Fibroblast of skin of left quadriceps (primary cell): ENCODE data around the gene FOXJ2.
"Not testable (repeated sequence)": the region's sequence is repeated elsewhere in the genome, so short reads cannot be mapped to it uniquely, and the experiment has no call there.

Experiments
- DNase-seq, 2 experiments: peaks; one replicate each; pipeline ENCODE4 v3.0.0-alpha.2; 2013; ENCODE audit warnings: low read depth in 2 of 2

FOXJ2 gene

DNA sequence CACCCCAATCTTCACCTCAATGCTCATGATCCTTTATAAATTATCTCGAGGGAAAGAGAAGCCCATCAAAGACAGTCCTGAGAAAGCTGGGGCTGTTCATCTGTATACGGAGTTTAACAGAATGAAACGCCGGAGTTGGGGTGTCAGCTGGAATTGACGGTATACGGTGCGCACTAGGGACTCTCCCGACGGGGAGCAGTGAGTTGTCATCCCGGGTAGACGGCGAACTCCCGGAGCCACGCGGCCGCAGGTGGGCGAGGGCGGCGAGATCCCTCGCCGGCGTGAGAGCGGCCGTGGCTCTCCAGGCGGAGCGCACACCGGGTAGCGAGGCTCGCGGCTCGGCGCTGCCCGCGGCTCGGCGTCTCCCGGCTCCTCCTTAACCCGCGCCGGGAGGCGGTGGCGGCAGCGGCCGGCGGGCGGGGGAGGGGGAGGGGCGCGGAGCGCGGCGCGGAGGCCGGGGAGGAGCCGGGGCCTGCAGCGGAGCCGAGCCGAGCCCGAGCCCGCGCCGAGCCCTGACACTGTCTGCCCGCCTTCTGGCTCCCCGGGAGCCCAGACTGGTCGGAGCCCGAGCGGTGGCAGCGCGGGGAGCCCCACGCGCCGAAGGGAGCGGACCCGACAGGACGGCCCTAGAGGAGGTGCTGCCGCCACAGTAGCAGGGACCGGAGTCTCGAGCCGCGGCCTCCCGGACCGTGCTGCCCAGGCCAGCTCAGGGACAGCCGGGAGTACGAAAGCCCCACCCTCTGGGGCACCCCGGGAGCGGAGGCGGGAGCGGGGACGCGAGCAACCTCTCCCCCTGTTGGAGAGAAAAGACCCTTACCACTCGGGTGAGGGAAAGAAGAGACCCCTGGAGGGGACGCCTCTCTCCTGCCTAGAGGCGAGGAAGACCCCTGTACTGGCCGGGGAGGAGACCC is at the start of gene FOXJ2:
Gene FOXJ2, plus strand, starts transcription at position 475 of the 911 bp plus-strand sequence. CDS start 7,117 bp downstream, outside the sequence.
- peak in 1 of 2 experiments; percentile 48 for DNase-seq

DNA sequence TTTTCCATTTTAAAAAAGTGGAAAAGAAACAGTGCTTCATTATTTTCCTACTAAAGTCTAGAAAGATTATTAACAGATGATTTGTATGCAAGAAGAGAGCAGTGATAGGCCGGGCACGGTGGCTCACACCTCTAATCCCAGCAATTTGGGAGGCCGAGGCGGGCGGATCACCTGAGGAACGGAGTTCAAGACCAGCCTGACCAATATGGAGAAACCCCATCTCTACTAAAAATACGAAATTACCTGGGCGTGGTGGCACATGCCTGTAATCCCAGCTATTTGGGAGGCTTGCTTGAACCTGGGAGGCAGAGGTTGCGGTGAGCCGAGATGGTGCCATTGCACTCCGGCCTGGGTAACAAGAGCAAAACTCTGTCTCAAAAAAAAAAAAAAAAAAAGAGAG is 49.5 kb upstream of the FOXJ2 start:
- not testable (repeated sequence) for DNase-seq

DNA sequence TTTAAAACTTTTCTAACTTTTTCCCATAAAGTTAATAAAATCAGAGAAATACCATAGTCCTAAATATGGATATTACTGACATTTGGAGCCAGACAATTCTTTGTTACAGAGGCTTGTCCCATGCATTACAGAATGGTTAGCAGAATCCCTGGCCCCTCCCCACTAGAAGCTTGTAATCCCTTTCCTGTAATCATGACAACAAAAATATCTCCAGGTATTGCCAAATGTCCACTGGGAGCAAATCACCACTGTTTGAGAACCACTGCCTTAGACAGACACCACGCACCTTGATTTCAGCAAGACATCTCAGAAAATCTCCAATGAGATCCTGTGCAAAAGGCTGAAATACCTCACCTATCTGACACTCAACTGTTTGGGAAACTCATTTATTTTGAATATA is 49.1 kb upstream of the FOXJ2 start:
- DNase-seq, result not testable (repeated sequence)

DNA sequence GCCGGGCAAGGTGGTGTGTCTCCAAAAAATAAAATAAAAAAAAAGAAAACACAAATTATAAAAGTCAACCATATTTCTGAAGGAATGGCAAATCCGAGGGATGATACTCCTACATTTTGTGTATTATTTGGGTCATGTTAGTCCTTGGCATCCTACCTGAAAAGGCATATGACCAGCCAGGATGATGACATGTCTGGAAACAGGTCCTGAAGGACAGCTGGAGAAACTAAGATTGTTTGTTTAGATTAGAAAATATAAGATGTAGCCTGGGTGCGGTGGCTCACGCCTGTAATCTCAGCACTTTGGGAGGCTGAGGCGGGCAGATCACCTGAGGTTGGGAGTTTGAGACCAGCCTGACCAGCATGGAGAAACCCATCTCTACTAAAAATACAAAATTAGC is 47.6 kb upstream of the FOXJ2 start:
- DNase-seq, result no peak

DNA sequence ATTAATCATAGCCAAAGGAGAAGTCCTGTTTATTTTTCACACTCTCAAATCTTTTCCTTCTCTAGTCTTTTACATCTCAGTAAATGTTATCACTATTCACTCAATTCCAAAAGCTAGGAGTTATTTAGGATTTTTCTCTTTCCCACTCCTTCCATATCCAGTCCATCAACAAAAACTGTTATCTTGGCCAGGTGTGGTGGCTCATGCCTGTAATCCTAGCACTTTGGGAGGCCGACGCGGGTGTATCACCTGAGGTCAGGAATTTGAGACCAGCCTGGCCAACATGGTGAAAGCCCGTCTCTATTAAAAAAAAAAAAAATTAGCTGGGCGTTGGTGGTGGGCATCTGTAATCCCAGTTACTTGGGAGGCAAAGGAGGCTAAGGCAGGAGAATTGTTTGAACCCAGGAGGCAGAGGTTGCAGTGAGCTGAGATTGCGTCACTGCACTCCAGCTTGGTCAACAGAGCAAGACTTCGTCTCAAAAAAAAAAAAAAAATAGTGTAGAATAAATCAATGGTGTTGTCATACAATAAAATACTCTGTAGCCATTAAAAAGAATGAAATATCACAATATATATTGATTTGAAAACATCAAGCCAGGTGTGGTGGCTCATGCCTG is 46.6 kb upstream of the FOXJ2 start:
- no peak for DNase-seq

DNA sequence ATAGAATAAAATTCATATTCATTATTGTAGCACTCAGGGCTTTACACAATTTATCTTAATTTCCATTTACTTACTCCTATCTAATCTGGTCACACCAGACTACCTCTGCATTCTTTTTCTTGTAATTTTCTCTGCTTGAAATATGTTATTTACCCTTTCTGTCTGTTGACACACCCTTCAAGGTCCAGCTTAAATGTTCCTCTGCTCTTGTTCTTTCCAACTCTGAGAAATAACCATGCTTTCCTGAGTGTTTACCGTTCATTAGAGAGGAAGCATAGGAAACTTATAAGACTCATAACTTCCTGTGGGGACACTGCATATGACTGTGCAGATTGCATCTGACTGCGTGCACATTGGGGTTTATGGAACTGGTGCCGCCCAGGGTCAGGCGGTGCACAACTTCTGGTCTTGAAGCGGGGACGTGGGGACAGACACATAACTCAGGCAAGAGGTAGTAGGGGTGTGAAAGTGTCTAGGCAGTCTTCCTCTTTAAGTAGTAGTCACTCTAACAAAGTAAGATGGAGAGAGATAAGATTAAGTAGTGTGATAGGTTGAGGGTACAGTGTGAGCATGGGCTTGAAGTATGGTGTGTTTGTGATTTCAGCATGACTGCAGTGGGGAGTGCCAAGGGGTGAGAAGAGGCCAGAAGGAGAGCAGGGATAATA is 42.6 kb upstream of the FOXJ2 start:
- DNase-seq, result no peak

DNA sequence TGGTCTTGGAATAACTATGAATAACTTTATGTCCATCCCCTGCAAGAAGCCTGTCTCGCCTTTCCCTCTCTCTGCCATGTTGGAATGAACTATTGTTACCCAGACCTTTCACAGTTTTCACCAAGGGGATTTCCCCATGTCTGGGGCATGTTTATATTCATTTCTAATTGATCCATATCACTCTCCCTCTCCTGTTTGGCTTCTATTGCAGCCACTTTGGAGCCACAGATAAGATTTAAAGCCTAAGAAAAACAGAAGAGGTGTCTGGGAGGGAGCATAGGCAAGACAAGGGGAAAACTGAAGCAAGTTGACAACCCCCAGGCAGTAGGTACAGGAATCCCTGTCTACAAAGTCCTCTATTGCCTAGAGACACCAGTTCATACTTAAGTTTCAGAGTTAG is 41.0 kb upstream of the FOXJ2 start:
- DNase-seq, result no peak

DNA sequence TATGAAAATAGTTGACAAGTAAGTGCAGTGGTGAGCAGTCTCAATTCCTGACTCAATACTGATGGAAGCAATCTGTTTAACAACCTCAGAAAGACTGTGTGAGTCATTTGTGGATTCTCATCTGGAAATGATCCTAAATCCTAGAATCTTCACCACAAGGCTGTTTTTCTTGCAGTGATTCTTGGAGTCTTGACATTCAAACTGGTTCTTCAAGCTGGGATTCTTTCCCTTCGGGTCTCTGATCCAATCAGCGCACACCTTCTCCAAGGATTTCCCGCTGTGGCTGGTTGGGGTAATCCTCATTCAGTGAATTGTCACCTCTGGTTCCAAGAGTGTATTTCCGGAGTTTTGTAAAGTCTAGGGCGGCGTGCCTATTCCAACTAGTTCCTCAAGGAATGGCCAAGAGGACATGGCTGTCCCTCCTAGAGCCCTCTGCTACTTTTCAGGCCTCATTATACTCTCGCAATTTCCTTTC is 37.7 kb upstream of the FOXJ2 start:
- DNase-seq, result peak; percentile 96

DNA sequence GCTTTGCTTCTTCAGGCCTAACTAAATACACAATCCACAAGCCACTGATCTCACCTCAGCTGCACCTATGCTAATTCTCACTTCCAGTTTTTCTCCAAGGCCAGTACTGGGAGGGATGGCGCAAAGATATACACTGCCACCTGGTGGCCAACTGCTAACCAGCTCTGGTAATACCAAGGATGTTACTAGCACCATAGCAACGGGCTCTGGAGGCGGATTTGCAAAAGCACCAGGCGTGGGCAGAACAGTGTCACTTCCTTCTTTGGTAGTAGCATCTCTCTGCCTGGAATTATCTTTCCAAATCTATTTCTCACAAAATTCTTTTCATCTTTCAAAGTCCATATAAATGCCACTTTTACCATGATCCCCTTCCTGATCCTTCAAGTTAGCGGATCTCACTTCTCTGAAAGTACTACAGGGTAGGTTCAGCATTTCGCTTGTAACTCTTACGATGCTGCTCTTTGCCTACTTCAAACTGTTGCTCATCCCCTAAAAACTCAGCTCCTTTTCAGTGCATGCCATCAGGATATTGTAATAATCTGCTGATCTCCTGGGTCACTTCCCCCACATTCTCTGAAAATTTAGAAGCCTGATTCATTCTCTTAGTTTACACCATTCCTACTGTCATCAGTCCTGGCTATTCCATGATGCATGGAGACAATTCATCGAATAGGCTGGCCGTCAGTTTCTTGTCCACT is 37.1 kb upstream of the FOXJ2 start:
- DNase-seq, result peak; percentile 70 to 72

DNA sequence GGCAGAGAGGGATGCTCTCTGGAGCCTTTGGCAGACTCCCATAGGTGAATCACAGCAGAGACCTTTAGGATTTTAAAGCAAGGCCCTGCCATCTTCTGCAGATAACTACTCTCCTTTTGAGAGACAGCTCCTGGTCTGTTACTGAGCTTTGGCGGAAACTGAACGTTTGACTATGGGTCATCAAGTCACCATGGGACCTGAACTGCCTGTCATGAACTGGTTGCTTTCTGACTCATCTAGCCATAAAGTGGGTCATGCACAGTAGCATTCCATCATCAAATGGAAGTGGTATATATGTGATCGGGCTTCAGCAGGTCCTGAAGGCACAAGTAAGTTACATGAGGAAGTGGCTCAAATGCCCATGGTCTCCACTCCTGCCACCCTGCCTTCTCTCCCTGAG is 31.7 kb upstream of the FOXJ2 start:
- not testable (repeated sequence) for DNase-seq

DNA sequence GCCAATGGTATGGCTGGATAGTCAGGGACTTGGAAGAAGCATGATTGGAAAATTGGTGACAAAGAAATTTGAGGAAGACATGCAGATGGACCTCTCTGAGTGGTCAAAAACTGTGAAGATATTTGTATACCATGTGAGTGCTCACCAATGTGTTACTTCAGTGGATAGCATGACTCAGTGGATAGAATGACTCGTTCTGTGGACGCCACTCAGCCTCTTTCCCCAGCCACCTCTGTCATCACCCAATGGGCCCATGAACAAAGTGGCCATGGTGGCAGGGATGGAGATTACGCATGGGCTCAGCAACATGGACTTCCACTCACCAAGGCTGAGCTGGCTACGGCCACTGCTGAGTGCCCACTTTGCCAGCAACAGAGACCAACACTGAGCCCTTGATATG is 31.0 kb upstream of the FOXJ2 start:
- not testable (repeated sequence) for DNase-seq

DNA sequence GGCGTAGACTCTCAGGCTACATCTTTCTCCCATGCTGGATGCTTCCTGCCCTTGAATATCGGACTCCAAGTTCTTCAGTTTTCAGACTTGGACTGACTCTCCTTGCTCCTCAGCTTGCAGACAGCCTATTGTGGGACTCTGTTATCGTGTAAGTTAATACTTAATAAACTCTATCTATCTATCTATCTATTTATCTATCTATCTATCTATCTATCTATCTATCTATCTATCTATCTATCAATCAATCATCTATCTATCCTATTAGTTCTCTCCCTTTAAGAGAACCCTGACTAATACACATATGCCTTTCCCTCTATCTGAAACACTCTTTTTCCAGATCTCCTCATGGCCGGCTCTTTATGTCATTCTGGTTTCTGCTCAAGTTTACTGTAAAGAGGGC is 27.6 kb upstream of the FOXJ2 start:
- not testable (repeated sequence) for DNase-seq

DNA sequence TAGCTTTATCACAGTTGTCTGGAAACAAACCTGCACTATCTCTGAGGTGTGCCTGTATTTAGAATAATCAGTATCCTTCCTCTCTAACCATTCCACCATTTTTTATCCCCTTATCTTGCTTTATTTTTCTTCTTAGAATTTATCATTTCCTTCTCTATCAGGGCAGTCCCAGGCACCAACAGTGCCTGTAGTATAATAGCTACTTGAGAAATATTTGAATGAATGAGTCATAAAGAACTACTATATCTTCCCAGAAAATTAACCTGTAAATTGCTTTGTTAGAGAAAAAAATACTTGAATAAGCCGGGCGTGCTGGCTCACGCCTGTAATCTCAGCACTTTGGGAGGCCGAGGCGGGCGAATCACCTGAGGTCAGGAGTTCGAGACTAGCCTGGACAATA is 21.2 kb upstream of the FOXJ2 start:
- no peak for DNase-seq

DNA sequence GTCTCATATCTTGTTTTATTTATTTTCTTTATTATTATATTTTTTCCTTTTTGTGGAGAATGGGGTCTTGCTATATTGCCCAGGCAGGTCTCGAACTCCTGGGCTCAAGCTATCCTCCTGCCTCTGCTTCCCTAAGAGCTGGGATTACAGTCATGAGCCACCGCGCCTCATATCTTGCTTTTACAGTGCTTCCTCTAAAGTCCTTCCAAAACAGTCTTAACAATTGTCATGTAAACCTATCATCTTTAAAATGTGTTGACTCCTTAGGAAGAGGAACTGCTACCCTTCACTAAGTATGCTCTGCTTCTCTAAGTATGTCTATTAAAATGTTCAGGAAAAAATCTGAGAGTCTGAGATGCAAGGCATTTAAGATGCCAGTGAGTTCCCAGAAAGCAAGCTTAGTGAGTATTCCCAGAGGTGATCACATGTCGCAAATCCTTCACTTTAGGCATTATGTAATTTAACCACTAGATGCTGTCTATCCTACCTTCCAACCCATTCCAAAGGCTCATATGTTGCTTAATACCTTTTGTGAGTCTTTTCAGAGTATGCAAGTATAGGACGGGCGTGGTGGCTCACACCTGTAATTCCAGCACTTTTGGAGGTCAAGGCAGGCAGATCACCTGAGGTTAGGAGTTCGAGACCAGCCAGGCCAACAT is 19.7 kb upstream of the FOXJ2 start:
- DNase-seq, result no peak

DNA sequence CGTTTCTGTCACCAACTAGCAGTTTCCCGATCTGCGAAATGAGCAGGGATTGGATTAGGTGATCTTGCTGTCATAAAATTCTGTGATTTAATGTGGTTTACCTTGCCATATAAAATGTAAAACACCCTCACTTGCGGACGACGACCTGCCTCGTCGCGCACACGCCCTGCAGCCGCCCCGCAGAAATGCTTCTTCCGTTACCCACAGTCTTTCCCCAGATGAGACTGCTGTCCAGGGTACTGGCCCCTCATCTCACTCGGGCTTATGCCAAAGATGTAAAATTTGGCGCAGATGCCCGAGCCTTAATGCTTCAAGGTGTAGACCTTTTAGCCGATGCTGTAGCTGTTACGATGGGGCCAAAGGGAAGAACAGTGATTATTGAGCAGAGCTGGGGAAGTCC is 17.7 kb upstream of the FOXJ2 start:
- no peak for DNase-seq

DNA sequence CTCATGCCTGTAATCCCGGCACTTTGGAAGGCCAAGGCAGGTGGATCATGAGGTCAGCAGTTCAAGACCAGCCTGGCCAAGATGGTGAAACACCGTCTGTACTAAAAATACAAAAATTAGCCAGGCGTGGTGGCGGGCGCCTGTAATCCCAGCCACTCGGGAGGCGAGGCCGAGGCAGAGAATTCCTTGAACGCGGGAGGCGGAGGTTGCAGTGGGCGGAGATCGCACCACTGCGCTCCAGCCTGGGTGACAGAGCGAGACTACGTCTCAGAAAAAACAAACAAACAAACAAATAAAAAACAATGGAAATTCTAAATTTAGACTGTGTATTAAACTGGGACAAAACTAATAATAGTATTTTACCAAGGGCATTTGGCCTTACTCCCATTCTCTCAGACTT is 14.3 kb upstream of the FOXJ2 start:
- not testable (repeated sequence) for DNase-seq

DNA sequence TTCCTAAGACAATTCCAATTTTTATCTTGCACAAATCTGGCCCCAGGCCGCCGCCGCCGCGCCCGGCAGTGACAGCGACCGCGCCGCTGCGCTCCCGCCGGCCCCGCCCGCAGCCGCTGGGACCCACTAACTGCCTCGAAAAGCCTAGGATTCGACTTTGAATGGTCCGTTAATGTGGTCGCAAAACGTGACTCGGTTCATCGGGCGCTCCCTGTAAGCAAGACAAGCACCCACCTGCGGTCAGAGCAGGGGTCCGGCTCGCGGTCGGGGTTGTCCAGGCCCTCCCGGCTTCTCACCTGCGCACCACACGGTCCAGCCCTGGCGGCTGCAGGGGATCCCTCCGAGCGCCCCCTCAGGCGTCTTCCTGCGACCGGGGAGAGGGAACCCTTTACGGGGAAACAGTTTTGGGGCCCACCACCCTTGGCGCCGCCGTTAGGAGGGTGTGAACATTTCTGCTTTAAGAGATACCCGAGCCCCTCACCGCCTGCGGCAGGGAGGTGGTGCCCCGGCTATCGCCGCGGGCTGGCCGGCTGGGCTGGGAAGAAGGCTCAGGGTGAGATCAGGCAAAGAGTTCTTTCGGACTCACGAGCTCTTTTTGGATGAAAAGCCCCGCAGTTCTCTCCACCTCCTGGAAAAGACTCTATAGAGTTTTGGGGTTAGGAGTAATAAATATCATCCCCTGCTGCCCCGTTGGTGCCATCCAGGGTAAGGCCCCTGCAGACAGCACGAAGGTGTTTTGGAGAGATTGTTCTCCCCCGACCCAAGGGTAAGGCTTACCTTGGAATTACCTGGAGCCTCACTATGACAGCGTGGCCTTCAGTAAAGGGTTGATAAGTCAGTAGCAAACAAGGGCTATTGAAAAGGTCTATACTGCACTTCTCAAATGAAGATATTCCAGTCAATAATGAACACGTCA is 13.6 kb upstream of the FOXJ2 start:
- no peak for DNase-seq

DNA sequence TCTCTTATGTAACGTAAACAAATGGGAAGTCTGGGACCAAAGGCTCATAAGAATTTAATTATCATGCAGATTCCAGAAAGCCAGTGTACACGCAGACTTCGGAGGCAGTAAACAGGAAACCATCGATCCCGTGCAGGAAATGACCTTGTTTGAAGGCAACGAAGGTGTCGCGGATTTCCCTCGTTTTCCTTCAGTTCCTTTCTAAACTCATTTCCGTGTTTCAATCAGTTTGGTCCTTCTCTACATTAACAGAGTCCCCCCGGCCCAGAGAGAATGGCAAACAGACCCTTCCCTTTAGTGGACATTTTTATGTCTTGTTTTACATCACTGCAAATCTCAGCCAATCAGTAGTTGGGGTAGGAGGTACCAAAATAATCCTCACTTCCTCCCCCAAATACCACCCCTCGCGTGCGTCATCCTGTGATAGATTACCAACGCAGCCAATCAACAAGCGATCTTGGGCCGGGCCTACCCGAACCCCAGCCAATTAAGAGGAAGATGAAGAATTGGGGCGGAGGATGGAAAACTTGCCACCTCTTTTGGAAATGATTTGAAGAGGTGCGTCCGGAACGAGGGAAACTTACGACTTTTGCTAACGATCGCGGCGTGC is 6.1 kb upstream of the FOXJ2 start:
- peak; percentile 99 to 100 for DNase-seq

DNA sequence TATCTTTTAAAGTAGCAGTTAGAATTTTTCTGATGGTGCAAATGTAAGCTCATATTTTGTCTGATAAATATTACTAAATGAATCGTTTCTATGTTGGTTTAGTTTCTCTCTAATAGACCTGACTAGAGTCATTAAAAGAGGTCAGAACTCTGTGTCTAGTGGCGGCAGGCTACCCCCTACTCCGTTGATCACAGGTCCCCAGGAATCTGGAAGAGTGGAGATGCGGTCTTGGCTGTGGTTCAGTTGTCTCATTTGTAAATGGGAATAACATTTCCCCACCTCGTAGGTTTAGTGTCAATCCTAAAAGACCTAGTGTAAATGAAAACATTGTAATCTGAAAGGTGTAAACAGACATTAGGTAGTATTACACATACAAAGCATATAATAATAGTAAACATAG is 4.7 kb upstream of the FOXJ2 start:
- DNase-seq, result no peak

DNA sequence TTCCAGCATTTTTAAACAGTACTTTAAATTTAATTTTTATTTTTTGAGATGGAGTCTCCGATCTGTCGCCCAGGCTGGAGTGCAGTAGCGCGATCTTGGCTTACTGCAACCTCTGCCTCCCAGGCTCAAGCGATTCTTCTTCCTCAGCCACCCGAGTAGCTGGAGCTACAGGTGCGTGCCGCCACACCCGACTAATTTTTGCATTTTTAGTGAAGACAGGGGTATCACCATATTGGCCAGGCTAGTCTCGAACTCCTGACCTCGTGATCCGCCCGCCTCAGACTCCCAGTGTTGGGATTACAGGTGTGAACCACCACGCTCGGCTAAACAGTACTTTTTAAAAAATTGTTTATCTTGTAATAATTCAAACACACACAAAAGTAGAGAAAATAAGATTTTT is 4.2 kb upstream of the FOXJ2 start:
- DNase-seq, result no peak
